GM12878 (cell line): ENCODE data around the gene MAP3K4. TPM values are rescaled to one million over a fixed set of nuclear protein-coding genes. Genes with fewer than 3 reads are reported as not detected.

Experiments
- ATAC-seq: fragments of 200-7000 bp; cut with Tn5 transposase; 3 replicates; pipeline ENCODE4 v1.9.1; 2020; ENCODE audit warnings: mild to moderate bottlenecking, moderate library complexity
- BruUV-seq: library from RNA; stranded (reverse); fragments of 400-500 nt; replicated peaks from 2 replicates; lab custom pipeline; 2021; lab: Mats Ljungman, UMichigan
- CTCF ChIA-PET: fragments of 300-600 bp; sonication (Branson Sonifier 250); formaldehyde crosslinking; extraction: SDS; loops from one replicate; lab custom pipeline; 2021; ENCODE audit warnings: inconsistent platforms; lab: Yijun Ruan, JAX
- POLR2A ChIA-PET: fragments of 350-600 bp; formaldehyde crosslinking; extraction: SDS; loops from one replicate; lab custom pipeline; 2021; ENCODE audit warnings: inconsistent platforms; lab: Charles Lee
- RAD21 ChIA-PET: fragments of 300-600 bp; sonication (Branson Sonifier 250); formaldehyde crosslinking; loops from one replicate; lab custom pipeline; 2023; ENCODE audit warnings: antibody characterized with exemption; ENCODE audit not compliant: unreplicated experiment; lab: Charles Lee
- SMC1A ChIA-PET: fragments of 300-600 bp; sonication (Branson Sonifier 250); formaldehyde crosslinking; loops from one replicate; lab custom pipeline; 2023; ENCODE audit not compliant: unreplicated experiment, uncharacterized antibody; lab: Charles Lee
- DNase-seq: peaks from one replicate; pipeline ENCODE4 v3.0.0-alpha.2; 2011; ENCODE audit warnings: low read depth, low spot score
- FAIRE-seq: peaks from 3 replicates; lab custom pipeline; 2011; peaks lifted over from hg19 to GRCh38; lab: Jason Lieb, UNC
- H2AFZ ChIP-seq: 2 replicates; pipeline ENCODE4 v1.6.0; 2011; ENCODE audit warnings: low read depth, low read length, control low read depth; ENCODE audit not compliant: control insufficient read depth
- H3K27ac ChIP-seq: 2 replicates; pipeline ENCODE4 v1.5.1; 2011; ENCODE audit warnings: control low read depth; ENCODE audit not compliant: control insufficient read depth, insufficient read depth
- H3K27me3 ChIP-seq, 2 experiments: replicated peaks in 1 of 2; 2 replicates each; pipeline versions ENCODE4 v1.6.0 to v1.6.1; 2011; ENCODE audit warnings: low read length in 1 of 2; ENCODE audit not compliant: control insufficient read depth in 2 of 2, insufficient read depth in 2 of 2
- H3K36me3 ChIP-seq, 2 experiments: 2 replicates each; pipeline ENCODE4 v1.5.1; 2011; ENCODE audit warnings: low read length in 1 of 2; ENCODE audit not compliant: control insufficient read depth in 2 of 2, insufficient read depth in 2 of 2
- H3K4me1 ChIP-seq: 2 replicates; pipeline ENCODE4 v1.6.1; 2011; ENCODE audit warnings: mild to moderate bottlenecking, low read length, moderate library complexity, mixed read lengths; ENCODE audit not compliant: control insufficient read depth, insufficient read depth
- H3K4me2 ChIP-seq: 2 replicates; pipeline ENCODE4 v1.6.0; 2011; ENCODE audit warnings: control low read depth; ENCODE audit not compliant: control insufficient read depth, insufficient read depth
- H3K4me3 ChIP-seq: fragments of 200-600 bp; sonication (generic); 2 replicates; pipeline ENCODE4 v1.5.1; 2016
- H3K79me2 ChIP-seq: 2 replicates; pipeline ENCODE4 v1.6.0; 2011; ENCODE audit warnings: low read length; ENCODE audit not compliant: control insufficient read depth, insufficient read depth
- H3K9ac ChIP-seq: 2 replicates; pipeline ENCODE4 v1.8.0; 2011; ENCODE audit warnings: low read length, control low read depth, mixed read lengths; ENCODE audit not compliant: control insufficient read depth, insufficient read depth
- H3K9me3 ChIP-seq: replicated peaks from 3 replicates; pipeline ENCODE4 v1.5.1; 2011; ENCODE audit warnings: mild to moderate bottlenecking, low read length; ENCODE audit not compliant: control insufficient read depth, insufficient read depth
- H4K20me1 ChIP-seq: 2 replicates; pipeline ENCODE4 v1.6.0; 2011; ENCODE audit not compliant: control insufficient read depth, insufficient read depth
- BMI1 ChIP-seq: fragments of 450-650 bp; IDR thresholded peaks from 2 replicates; pipeline ENCODE4 v1.6.1; 2016; ENCODE audit warnings: mild to moderate bottlenecking, moderate library complexity, borderline replicate concordance
- CHD2 ChIP-seq: IDR thresholded peaks from 2 replicates; pipeline ENCODE4 v1.6.1; 2011; ENCODE audit warnings: low read depth, low read length, improper control_type of control experiment, borderline replicate concordance
- CREB1 ChIP-seq: IDR thresholded peaks from 2 replicates; pipeline ENCODE4 v1.6.1; 2012; ENCODE audit warnings: low read depth, mild to moderate bottlenecking, inconsistent platforms
- CREM ChIP-seq: IDR thresholded peaks from 2 replicates; pipeline ENCODE4 v1.6.1; 2014; ENCODE audit warnings: antibody characterized with exemption, low read depth
- CUX1 ChIP-seq: IDR thresholded peaks from 2 replicates; pipeline ENCODE4 v1.6.1; 2012; ENCODE audit warnings: improper control_type of control experiment, low read depth, low read length; ENCODE audit not compliant: insufficient replicate concordance
- FOS ChIP-seq: IDR thresholded peaks from 3 replicates; pipeline ENCODE4 v1.6.1; 2011; ENCODE audit warnings: borderline replicate concordance; ENCODE audit not compliant: insufficient read length; ENCODE audit errors: extremely low read depth
- HCFC1 ChIP-seq: fragments of 150-350 bp; IDR thresholded peaks from 2 replicates; pipeline ENCODE4 v1.6.1; 2014; ENCODE audit warnings: low read length
- HSF1 ChIP-seq: fragments of 150-350 bp; IDR thresholded peaks from 2 replicates; pipeline ENCODE4 v1.6.1; 2014; ENCODE audit warnings: mild to moderate bottlenecking, low read depth, low read length
- IKZF2 ChIP-seq, 2 experiments: fragments of 450-650 bp; IDR thresholded peaks; 2 replicates each; pipeline ENCODE4 v1.6.1; 2017; ENCODE audit warnings: mild to moderate bottlenecking in 2 of 2, moderate library complexity in 2 of 2
- PAX8 ChIP-seq: fragments of 450-650 bp; IDR thresholded peaks from 2 replicates; pipeline ENCODE4 v1.6.1; 2017; ENCODE audit warnings: mild to moderate bottlenecking, moderate library complexity
- SMC3 ChIP-seq: IDR thresholded peaks from 2 replicates; pipeline ENCODE4 v1.6.1; 2011; ENCODE audit warnings: low read length, improper control_type of control experiment, borderline replicate concordance
- SUPT20H ChIP-seq: IDR thresholded peaks from 2 replicates; pipeline ENCODE4 v1.6.1; 2011; ENCODE audit warnings: low read depth, mild to moderate bottlenecking, low read length, moderate library complexity, borderline replicate concordance; ENCODE audit not compliant: control insufficient read depth
- ZBTB11 ChIP-seq: fragments of 450-650 bp; formaldehyde crosslinking; IDR thresholded peaks from 2 replicates; pipeline ENCODE4 v1.5.0; 2022; ENCODE audit warnings: mild to moderate bottlenecking, missing genetic modification characterization
- ZNF217 ChIP-seq: fragments of 450-650 bp; IDR thresholded peaks from 2 replicates; pipeline ENCODE4 v1.6.1; 2017; ENCODE audit warnings: antibody characterized with exemption, mild to moderate bottlenecking
- ZNF274 ChIP-seq: IDR thresholded peaks from one replicate; pipeline ENCODE4 v1.8.0; 2011; ENCODE audit not compliant: insufficient read length, insufficient read depth
- WGBS: methylation state at CpG from one replicate; pipeline ENCODE4 v1.1.6; 2016; ENCODE audit warnings: low lambda C conversion rate; ENCODE audit not compliant: insufficient replicate concordance, insufficient coverage; ENCODE audit errors: missing lambda C conversion rate; 5-methylcytosine and 5-hydroxymethylcytosine counted together
- in situ Hi-C: fragments of 300-500 bp; cut with MboI; formaldehyde crosslinking; loops from 9 replicates; pipeline ENCODE4 v1.14.3; 2018; ENCODE audit warnings: mixed read lengths
- intact Hi-C: fragments of 100-400 bp; cut with micrococcal nuclease; formaldehyde crosslinking; loops from one replicate; pipeline ENCODE4 v1.14.2; 2022; ENCODE audit not compliant: unreplicated experiment
- polyA plus RNA-seq, 11 experiments: library from polyadenylated mRNA; depleted of rRNA in 4 of 11; unstranded in 6 of 11; stranded (reverse) in 5 of 11; fragments of >200 nt; fragmentation: Nextera tagmentation in 4 of 11; fragmentation: Illumina TruSeq in 1 of 11; extraction: Ambion mirVana in 4 of 11; extraction: Trizol in 1 of 11; gene quantifications; 1 replicate in 1 of 11; 2 replicates in 10 of 11; pipeline versions ENCODE4 v1.2.1 to v1.2.3, GENCODE V29; 2011 to 2016; ENCODE audit warnings: inconsistent platforms in 2 of 11, missing spikeins in 2 of 11, low read depth in 1 of 11
- total RNA-seq, 4 experiments: library from RNA; depleted of rRNA in 3 of 4; stranded (reverse); fragments of >200 nt in 3 of 4; fragmentation: Illumina TruSeq in 1 of 4; extraction: Trizol in 1 of 4; gene quantifications; 2 replicates each; pipeline versions ENCODE4 v1.2.1 to v1.2.3, GENCODE V29; 2013 to 2021

MAP3K4 gene
- total and polyA plus RNA-seq, 10 of the 15 experiments (the other 5 are each of a cell fraction or from before 2014, with no cell fraction given), result 14.0 to 44.5 (median 23.1) TPM

- Histone ChIP-seq H4K20me1 (no peaks in the 10 kb centered on the region), H3K9me3 (no peaks in the 10 kb centered on the region; the same call in 2 of the 3 replicates), H3K36me3 (no peaks in the 10 kb centered on the region; a peak in 1 of 4 replicates), H3K9ac (no peak overlapping the region), H3K4me1 (no peaks in the 10 kb centered on the region), H3K27ac (no peak overlapping the region), H3K4me2 (no peak overlapping the region), H2AFZ (no peak overlapping the region), H3K27me3 (no peaks in the 10 kb centered on the region), H3K79me2 (peaks cover 21% of the 10 kb centered on the region), H3K4me3 (no peak overlapping the region)
- ATAC-seq, result no peak
- intact Hi-C loops (no loop called here), in situ Hi-C loops (no loop called here)
- WGBS, result 96% methylated on average over 4 of the region's 4 CpGs
- CTCF ChIA-PET, result interaction anchor here (1.0 to 2.7 kb wide), 3 partner anchors 10 to 21 kb away, joined by 4 to 8 read pairs (median 7); no protein-coding TSS in a partner anchor
- no peak for FAIRE-seq
- no TSS peak for BruUV-seq
- POLR2A ChIA-PET, result interaction anchor here (0.6 to 1.8 kb wide), 2 partner anchors 10 to 16 kb away, joined by 3 to 7 read pairs; no protein-coding TSS in a partner anchor
- no peak for DNase-seq
- SMC1A ChIA-PET, result interaction anchor here (1.0 to 3.0 kb wide), 5 partner anchors 10 to 21 kb away, joined by 3 to 10 read pairs (median 9); no protein-coding TSS in a partner anchor
- RAD21 ChIA-PET, result no interaction called here
- TF ChIP-seq ZBTB11 (CRISPR knock-in tag), result no peak
- no peak for TF ChIP-seq ZNF217
- no peak for TF ChIP-seq SMC3
- no peak for TF ChIP-seq HCFC1
- TF ChIP-seq ZNF274, result no peak
- TF ChIP-seq FOS, result no peak
- TF ChIP-seq HSF1, result no peak
- no peak for TF ChIP-seq SUPT20H
- TF ChIP-seq CHD2, result no peak
- no peak for TF ChIP-seq CREB1
- TF ChIP-seq CREM, result no peak
- TF ChIP-seq BMI1, result no peak
- no peak for TF ChIP-seq PAX8
- TF ChIP-seq CUX1, result no peak
- no peak for TF ChIP-seq IKZF2 (IDR thresholded peaks at IDR 0.05)
These were observed 16.7 kb downstream of the MAP3K4 start for GRCh38 chr6:161008245-161008644.
